HCT116 (cell line): Measurements from ENCODE around the gene METTL26. TPM values are rescaled to one million over a fixed set of nuclear protein-coding genes. Genes with fewer than 3 reads are reported as not detected.

Source experiments
- ATAC-seq: fragments of 200-7000 bp; cut with Tn5 transposase; 2 replicates; pipeline ENCODE4 v1.9.1; 2020; ENCODE audit warnings: mild to moderate bottlenecking, moderate library complexity
- BruUV-seq: library from RNA; stranded (reverse); fragments of 400-500 nt; replicated peaks from 2 replicates; lab custom pipeline; 2021; lab: Mats Ljungman, UMichigan
- CTCF ChIA-PET: fragments of 300-600 bp; sonication (Branson Sonifier 250); formaldehyde crosslinking; loops from one replicate; lab custom pipeline; 2021; ENCODE audit warnings: antibody characterized with exemption; lab: Charles Lee
- POLR2A ChIA-PET: fragments of 300-600, 350-600 bp; sonication (Branson Sonifier 250); formaldehyde crosslinking; loops from one replicate; lab custom pipeline; 2021; ENCODE audit warnings: antibody characterized with exemption; lab: Charles Lee
- RAD21 ChIA-PET, 2 experiments: fragments of 300-600 bp; sonication (Branson Sonifier 250); formaldehyde crosslinking; loops; one replicate each; lab custom pipeline; 2023; ENCODE audit warnings: low total read pairs in 2 of 2; ENCODE audit not compliant: uncharacterized antibody in 2 of 2, unreplicated experiment in 2 of 2, low non-redundant PET in 1 of 2; lab: Charles Lee
- DNase-seq: peaks from one replicate; pipeline ENCODE4 v3.0.0-alpha.2; 2010; ENCODE audit warnings: low read depth, low spot score
- H2AFZ ChIP-seq: fragments of 200-600 bp; shearing (Covaris generic), sonication (generic); 2 replicates; pipeline ENCODE4 v1.6.1; 2017; ENCODE audit warnings: low read depth, mixed run types, mixed read lengths, antibody characterized with exemption, low read length; ENCODE audit not compliant: poor library complexity, severe bottlenecking
- H3K27ac ChIP-seq: 2 replicates; pipeline ENCODE4 v1.5.1; 2012; ENCODE audit warnings: low read depth, low read length
- H3K27me3 ChIP-seq: fragments of 200-600 bp; sonication (generic); 2 replicates; pipeline ENCODE4 v1.6.1; 2016; ENCODE audit warnings: mixed run types, low read length, mixed read lengths; ENCODE audit not compliant: insufficient read depth
- H3K36me3 ChIP-seq, 2 experiments: fragments of 200-500 bp in 1 of 2; fragments of 200-600 bp in 1 of 2; sonication (Bioruptor generic) in 1 of 2; sonication (generic) in 1 of 2; 2 replicates each; pipeline versions ENCODE4 v1.5.1 to v1.6.1; 2014 to 2016; ENCODE audit warnings: low read length in 2 of 2, inconsistent platforms in 1 of 2, mixed read lengths in 1 of 2, mixed run types in 1 of 2; ENCODE audit not compliant: insufficient read depth in 2 of 2, control insufficient read depth in 1 of 2
- H3K4me1 ChIP-seq, 2 experiments: fragments of 200-600 bp in 1 of 2; sonication (generic) in 1 of 2; 2 replicates each; pipeline versions ENCODE4 v1.5.1 to v1.6.1; 2012 to 2017; ENCODE audit warnings: low read length in 2 of 2, inconsistent platforms in 1 of 2, mild to moderate bottlenecking in 1 of 2, mixed read lengths in 1 of 2, mixed run types in 1 of 2, moderate library complexity in 1 of 2; ENCODE audit not compliant: insufficient read depth in 2 of 2, control insufficient read depth in 1 of 2
- H3K4me2 ChIP-seq: fragments of 200-600 bp; sonication (generic); 2 replicates; pipeline ENCODE4 v1.6.1; 2017; ENCODE audit warnings: mixed run types, low read length, mixed read lengths
- H3K4me3 ChIP-seq, 2 experiments: fragments of 200-600 bp in 1 of 2; sonication (generic) in 1 of 2; replicated peaks in 1 of 2; 2 replicates each; pipeline ENCODE4 v1.5.1; 2011 to 2016; ENCODE audit warnings: low read length in 2 of 2, control low read depth in 1 of 2, low read depth in 1 of 2, mild to moderate bottlenecking in 1 of 2, mixed read lengths in 1 of 2, mixed run types in 1 of 2
- H3K79me2 ChIP-seq: fragments of 200-600 bp; sonication (generic); 2 replicates; pipeline ENCODE4 v1.6.1; 2017; ENCODE audit warnings: mild to moderate bottlenecking, mixed run types, low read length, moderate library complexity, mixed read lengths; ENCODE audit not compliant: insufficient read depth
- H3K9ac ChIP-seq: fragments of 200-600 bp; sonication (generic); 2 replicates; pipeline ENCODE4 v1.6.1; 2016; ENCODE audit warnings: low read length, mixed read lengths
- H3K9me2 ChIP-seq: fragments of 200-600 bp; sonication (generic), shearing (Covaris generic); 2 replicates; pipeline ENCODE4 v1.6.1; 2017; ENCODE audit warnings: mixed run types, mild to moderate bottlenecking, moderate library complexity; ENCODE audit not compliant: insufficient read depth
- H3K9me3 ChIP-seq, 2 experiments: fragments of 200-500 bp in 1 of 2; fragments of 200-600 bp in 1 of 2; sonication (Bioruptor generic) in 1 of 2; sonication (generic) in 1 of 2; 2 replicates each; pipeline ENCODE4 v1.6.1; 2014 to 2017; ENCODE audit warnings: low read length in 2 of 2, mixed read lengths in 2 of 2, inconsistent platforms in 1 of 2, low read depth in 1 of 2, mild to moderate bottlenecking in 1 of 2, mixed run types in 1 of 2, moderate library complexity in 1 of 2; ENCODE audit not compliant: control insufficient read depth in 1 of 2, insufficient read depth in 1 of 2
- H4K20me1 ChIP-seq: fragments of 200-600 bp; sonication (generic), shearing (Covaris generic); 2 replicates; pipeline ENCODE4 v1.6.1; 2017; ENCODE audit warnings: mixed run types, mild to moderate bottlenecking, moderate library complexity; ENCODE audit not compliant: insufficient read depth
- ATF3 ChIP-seq: IDR thresholded peaks from 2 replicates; pipeline ENCODE4 v1.6.1; 2012
- EZH2 ChIP-seq: fragments of 200-600 bp; sonication (generic); IDR thresholded peaks from 2 replicates; pipeline ENCODE4 v1.6.1; 2017; ENCODE audit warnings: antibody characterized with exemption, mixed run types
- POLR2AphosphoS5 ChIP-seq: IDR thresholded peaks from 2 replicates; pipeline ENCODE4 v1.6.1; 2011; ENCODE audit warnings: mild to moderate bottlenecking, low read depth, low read length, moderate library complexity
- SIN3A ChIP-seq: IDR thresholded peaks from 2 replicates; pipeline ENCODE4 v1.6.1; 2012; ENCODE audit warnings: low read depth
- SRF ChIP-seq: IDR thresholded peaks from 2 replicates; pipeline ENCODE4 v1.6.1; 2012; ENCODE audit warnings: low read depth
- TCF7L2 ChIP-seq: IDR thresholded peaks from 2 replicates; pipeline ENCODE4 v1.7.0; 2011; ENCODE audit warnings: borderline replicate concordance, inconsistent platforms; ENCODE audit not compliant: insufficient read depth, insufficient read length; ENCODE audit errors: extremely low read depth
- YY1 ChIP-seq: IDR thresholded peaks from 2 replicates; pipeline ENCODE4 v1.6.1; 2011; ENCODE audit warnings: low read length, low read depth, moderate library complexity, mild to moderate bottlenecking; ENCODE audit not compliant: insufficient replicate concordance; ENCODE audit errors: extremely low read depth
- ZNF274 ChIP-seq: fragments of 200-500 bp; sonication (Bioruptor generic); IDR thresholded peaks from 2 replicates; pipeline ENCODE4 v1.6.1; 2014; ENCODE audit warnings: mild to moderate bottlenecking, low read depth, low read length, inconsistent platforms
- intact Hi-C: fragments of 100-400 bp; cut with micrococcal nuclease; formaldehyde crosslinking; loops from 2 replicates; pipeline ENCODE4 v1.10.0; 2022
- total RNA-seq: library from RNA; stranded (reverse); gene quantifications from one replicate; pipeline ENCODE4 v1.2.1, GENCODE V29; 2021; ENCODE audit not compliant: unreplicated experiment
- TF ChIP-seq, protein P1 (sequence below): IDR thresholded peaks from 2 replicates; pipeline ENCODE4 v1.6.1; 2012
- TF ChIP-seq, protein P2 (sequence below), 3 experiments: fragments of 200-600 bp in 1 of 3; sonication (generic) in 1 of 3; IDR thresholded peaks in 2 of 3; conservative IDR thresholded peaks in 1 of 3; 2 replicates each; pipeline ENCODE4 v1.5.1; 2012 to 2017; ENCODE audit warnings: low read depth in 2 of 3, low read length in 2 of 3, antibody characterized with exemption in 1 of 3, borderline replicate concordance in 1 of 3, control low read depth in 1 of 3, mild to moderate bottlenecking in 1 of 3, mixed read lengths in 1 of 3, mixed run types in 1 of 3, moderate library complexity in 1 of 3; ENCODE audit not compliant: insufficient read depth in 1 of 3
- TF ChIP-seq, protein P3 (sequence below): IDR thresholded peaks from 2 replicates; pipeline ENCODE4 v1.6.1; 2011; ENCODE audit warnings: mild to moderate bottlenecking, low read length, moderate library complexity; ENCODE audit not compliant: insufficient replicate concordance; ENCODE audit errors: extremely low read depth

The METTL26 gene
- total RNA-seq, 1 experiment from 2014 or later, result 85.7 TPM

DNA sequence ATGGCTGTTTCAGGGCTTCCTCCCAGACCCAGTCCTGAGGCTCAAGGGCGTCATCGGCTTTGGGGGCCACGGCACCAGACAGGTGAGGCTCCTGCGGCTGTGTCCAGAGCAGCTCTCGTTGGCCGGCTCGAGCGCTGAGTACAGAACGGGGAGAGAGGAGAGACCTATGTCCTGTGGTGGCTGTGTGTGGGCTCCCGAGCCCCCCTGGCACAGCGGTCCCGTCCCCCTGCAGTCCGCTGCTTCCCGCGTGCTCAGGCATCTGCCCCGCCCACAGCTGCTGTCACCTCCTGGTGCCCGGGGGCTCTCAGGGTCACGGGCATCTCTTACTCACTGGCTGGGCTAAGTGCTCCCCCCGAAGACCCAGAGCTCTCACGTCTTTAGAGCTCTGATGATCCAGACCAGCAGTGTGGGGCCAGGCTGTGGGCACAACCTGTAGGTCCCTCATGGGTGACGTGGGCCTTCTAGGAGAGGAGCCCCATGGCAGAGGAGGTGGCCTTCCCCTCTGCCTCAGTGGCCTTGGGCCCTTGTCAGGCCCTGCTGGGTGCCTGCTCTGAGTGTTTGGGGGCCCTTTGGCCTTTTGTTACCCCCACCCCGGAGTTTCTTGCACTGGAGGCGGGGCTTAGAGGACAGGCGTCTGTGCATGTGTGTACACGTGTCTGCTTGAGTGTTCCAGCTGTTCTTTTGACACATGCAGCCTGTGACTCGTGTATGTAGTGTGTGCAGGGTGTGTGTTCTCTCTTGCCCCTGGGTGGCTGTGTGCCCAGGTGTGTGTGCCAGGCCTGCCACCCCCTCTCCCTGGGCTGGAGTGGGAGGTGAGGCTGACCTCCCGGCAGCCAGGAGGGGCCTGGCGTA lies 16.6 kb upstream of the METTL26 start:
- Histone ChIP-seq H3K9me3 (no peaks in the 10 kb centered on the region), H3K9ac (no peak overlapping the region), H3K36me3 (no peaks in the 10 kb centered on the region), H3K79me2 (peaks cover 17% of the 10 kb centered on the region), H3K4me1 (peaks cover 5 to 18% of the 10 kb centered on the region in 2 experiments; a peak in 2 of 4 replicates), H3K27ac (no peak overlapping the region), H4K20me1 (no peaks in the 10 kb centered on the region), H3K4me3 (no peak overlapping the region), H3K27me3 (no peaks in the 10 kb centered on the region), H3K4me2 (no peak overlapping the region), H3K9me2 (no peaks in the 10 kb centered on the region), H2AFZ (no peak overlapping the region)
- ChIA-PET POLR2A (no interaction called here), CTCF (interaction anchor here (1.0 kb wide), 1 partner anchor 32 kb away, joined by 3 read pairs; the partner anchor contains the start of gene JMJD8), RAD21 (no interaction called here)
- no peak for ATAC-seq
- BruUV-seq, result no TSS peak
- no peak for TF ChIP-seq POLR2AphosphoS5
- TF ChIP-seq ATF3, result no peak
- TF ChIP-seq TCF7L2, result no peak
- TF ChIP-seq YY1, result no peak
- TF ChIP-seq, protein P1, sequence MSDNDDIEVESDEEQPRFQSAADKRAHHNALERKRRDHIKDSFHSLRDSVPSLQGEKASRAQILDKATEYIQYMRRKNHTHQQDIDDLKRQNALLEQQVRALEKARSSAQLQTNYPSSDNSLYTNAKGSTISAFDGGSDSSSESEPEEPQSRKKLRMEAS, result no peak
- TF ChIP-seq SRF, result no peak
- no peak for TF ChIP-seq SIN3A
- TF ChIP-seq, protein P2, sequence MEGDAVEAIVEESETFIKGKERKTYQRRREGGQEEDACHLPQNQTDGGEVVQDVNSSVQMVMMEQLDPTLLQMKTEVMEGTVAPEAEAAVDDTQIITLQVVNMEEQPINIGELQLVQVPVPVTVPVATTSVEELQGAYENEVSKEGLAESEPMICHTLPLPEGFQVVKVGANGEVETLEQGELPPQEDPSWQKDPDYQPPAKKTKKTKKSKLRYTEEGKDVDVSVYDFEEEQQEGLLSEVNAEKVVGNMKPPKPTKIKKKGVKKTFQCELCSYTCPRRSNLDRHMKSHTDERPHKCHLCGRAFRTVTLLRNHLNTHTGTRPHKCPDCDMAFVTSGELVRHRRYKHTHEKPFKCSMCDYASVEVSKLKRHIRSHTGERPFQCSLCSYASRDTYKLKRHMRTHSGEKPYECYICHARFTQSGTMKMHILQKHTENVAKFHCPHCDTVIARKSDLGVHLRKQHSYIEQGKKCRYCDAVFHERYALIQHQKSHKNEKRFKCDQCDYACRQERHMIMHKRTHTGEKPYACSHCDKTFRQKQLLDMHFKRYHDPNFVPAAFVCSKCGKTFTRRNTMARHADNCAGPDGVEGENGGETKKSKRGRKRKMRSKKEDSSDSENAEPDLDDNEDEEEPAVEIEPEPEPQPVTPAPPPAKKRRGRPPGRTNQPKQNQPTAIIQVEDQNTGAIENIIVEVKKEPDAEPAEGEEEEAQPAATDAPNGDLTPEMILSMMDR (IDR thresholded peaks at IDR 0.05 in 2 of 3, conservative IDR thresholded peaks at IDR 0.05 in 1 of 3; ENCODE audit: borderline replicate concordance in 1 of 3, insufficient read depth in 1 of 3, low read depth in 2 of 3, low read length in 2 of 3), result no peak
- no peak for TF ChIP-seq EZH2
- no peak for TF ChIP-seq ZNF274
- TF ChIP-seq, protein P3, sequence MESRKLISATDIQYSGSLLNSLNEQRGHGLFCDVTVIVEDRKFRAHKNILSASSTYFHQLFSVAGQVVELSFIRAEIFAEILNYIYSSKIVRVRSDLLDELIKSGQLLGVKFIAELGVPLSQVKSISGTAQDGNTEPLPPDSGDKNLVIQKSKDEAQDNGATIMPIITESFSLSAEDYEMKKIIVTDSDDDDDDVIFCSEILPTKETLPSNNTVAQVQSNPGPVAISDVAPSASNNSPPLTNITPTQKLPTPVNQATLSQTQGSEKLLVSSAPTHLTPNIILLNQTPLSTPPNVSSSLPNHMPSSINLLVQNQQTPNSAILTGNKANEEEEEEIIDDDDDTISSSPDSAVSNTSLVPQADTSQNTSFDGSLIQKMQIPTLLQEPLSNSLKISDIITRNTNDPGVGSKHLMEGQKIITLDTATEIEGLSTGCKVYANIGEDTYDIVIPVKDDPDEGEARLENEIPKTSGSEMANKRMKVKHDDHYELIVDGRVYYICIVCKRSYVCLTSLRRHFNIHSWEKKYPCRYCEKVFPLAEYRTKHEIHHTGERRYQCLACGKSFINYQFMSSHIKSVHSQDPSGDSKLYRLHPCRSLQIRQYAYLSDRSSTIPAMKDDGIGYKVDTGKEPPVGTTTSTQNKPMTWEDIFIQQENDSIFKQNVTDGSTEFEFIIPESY, result no peak
- no peak for DNase-seq
- intact Hi-C loops, result no loop called here
